Ramos (cell line): ENCODE results near the gene ARHGEF1.

Experiments
- in situ Hi-C: fragments of 300-500 bp; cut with MboI; formaldehyde crosslinking; loops from one replicate; pipeline ENCODE4 v1.14.3; 2022; ENCODE audit warnings: low sequenced_read_pairs; ENCODE audit not compliant: unreplicated experiment

ARHGEF1 gene

DNA sequence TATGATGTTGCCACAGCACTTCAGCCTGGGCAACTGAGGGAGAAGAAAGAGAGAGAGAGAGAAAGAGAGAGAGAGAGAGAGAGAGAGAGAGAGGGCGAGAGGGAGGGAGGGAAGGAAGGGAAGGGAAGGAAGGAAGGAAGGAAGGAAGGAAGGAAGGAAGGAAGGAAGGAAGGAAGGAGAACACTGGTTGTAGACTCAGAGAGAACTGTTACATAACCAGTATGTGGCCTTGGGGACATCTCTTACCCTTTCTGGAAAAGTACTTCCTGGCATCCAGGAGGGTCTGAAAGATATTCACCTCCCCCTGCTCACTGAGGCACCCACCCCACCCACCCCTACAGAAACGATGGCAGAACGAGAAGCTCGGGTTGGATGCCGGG lies 2.7 kb upstream of the ARHGEF1 start:
- in situ Hi-C loops = no loop called here

DNA sequence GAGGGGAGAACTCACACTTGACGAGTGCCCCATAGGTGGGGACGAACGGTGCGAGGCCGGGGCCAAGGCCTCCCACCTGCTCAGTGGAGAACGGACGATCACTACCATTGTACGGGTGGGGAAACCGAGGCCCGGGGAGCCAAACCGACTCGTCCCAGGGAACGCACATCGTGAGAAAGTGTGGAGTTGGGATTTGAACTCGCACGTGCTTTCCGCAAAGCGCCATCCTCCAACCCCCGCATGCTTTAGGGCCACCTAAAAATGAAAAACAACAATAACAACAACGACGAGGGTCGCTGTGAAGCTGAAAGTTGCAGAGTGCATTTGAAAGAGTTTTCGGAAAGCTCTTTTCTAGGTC lies 458 bp downstream of the ARHGEF1 start:
- in situ Hi-C loops = no loop called here

DNA sequence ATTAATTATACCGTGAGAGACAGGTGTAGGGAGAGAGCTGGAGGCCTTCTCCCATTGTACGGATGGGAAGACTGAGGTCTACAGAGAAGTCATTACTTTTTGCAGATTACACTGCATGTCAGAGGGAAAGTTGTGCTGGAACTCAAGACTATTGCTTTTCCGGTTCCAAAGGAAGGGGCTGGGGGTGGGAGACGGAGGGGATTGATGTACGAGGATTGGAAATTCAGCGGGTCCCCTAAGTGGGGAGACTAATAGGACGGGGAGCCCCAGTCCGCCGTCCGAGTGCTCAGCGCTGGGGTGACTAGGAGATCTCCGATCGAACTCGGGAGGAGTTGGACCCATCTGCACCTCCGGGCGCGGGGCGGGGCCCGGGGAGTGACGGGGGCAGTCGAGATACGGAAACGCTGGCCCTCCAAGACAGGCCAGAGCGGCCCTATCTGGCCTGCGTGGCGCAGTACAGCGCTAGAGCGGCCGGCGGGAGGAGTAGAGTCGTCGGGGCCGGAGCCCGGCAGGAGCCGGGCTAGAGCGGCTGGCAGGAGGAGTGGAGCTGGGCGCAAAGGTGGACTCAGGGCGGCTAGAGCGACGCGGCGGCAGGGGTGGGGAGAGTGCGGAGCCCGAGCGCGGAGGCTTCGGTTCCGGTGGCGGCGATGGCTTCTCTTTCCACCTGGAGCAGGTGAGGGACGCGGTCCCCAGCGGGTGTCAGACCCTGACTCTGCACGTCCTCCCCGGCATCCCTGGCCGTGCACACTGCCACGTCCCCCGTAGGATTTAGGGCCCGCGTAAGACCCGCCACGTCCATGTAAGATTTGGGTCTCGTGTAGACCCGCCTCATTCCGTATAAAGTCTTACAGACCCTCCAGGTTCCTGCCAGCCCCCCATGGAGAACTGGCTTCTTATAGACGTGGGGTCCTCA lies 1.1 kb downstream of the ARHGEF1 start:
- in situ Hi-C loops = no loop called here

DNA sequence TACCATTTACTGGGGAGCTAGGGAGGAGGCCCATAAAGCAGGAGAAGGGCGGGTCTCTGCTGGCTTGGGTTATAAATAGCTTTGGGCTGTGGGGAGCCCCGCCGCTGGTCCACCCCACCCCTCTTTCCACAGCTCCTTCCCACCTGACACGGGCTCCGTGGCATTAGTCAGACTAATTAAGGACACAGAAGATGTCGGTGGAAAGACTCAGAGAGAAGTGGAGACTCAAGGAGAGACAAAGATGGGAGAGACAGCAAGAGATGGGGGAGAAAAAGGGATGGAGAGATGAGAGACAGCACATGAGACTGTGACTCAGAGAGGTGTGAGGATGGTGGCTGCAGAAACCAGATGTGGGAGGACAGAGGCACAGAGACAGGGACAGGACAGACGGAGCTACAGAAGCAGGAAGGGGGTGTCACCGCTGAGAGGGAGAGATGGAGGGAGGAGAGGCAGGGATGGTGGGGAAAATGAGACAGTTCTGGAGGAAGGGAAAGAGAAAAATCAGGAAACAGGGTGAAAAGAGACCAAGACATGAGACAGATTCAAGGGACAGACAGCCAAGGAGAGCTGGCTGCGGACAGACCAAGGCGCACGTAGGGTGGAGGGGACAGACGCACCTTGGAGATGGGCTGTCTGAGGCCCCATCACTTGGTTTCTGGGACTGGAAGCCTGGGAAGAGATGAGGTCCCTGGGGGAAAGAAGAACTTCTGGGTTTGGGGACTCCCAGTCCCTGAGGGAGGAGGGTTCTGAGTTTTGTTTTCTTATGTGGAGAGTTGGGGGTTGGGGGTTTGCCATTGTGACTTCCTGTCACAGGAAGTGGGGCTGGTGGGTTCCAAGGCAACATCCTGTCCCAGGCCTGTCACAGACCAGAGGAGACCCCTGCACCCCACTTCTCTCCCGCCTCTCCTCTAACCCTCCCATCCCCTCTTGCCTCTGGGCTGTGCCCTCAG lies 4.1 kb downstream of the ARHGEF1 start:
- in situ Hi-C loops = no loop called here

DNA sequence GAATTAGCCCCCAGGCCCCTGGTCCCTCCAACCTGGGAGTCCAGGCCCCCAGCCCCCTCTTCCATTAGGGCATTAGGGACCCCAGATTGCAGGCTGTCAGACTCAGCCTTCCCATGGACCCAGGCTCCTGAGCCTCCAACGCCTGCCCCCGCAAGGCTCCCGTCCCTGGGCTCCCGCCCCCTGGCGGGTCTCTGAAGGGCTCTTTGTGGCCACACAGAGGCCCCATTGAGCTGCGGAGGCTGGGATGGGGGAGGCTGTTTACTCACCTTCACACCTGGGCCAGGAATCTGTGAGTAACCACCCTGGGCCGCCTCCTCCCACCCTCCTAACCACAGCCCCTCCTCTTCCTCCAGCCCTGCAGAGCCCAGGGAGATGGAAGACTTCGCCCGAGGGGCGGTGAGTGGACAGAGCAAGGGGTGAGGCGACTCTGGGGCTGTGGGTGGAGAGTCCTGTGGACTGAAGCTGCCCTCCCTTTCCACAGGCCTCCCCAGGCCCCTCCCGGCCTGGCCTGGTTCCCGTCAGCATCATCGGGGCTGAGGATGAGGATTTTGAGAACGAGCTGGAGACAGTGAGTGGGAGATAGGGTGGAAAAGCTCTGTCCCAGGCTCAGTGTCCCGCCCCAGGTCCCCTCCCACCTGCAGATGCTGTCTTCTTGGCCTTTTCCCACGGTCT lies 4.9 kb downstream of the ARHGEF1 start:
- in situ Hi-C loops = no loop called here

DNA sequence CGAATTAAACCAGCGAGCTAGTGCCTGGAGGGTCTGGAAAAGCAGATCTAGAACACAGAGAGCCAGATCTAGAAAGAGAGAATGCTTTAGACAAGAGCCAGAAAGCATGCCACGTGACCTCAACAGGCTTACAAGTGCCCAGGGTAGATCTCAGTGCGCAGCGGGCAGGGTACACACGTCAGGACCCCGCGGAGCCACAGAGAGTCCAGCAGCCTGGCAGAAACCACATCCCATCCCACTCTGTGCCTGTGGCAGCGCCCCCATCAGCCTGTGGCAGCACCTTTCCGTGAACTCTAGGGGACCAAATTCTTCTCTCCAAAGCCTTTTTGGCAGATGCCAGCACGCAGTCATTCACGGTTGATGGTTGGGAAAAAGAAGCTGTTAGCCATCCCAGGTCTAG lies 5.9 kb downstream of the ARHGEF1 start:
- in situ Hi-C loops = no loop called here

DNA sequence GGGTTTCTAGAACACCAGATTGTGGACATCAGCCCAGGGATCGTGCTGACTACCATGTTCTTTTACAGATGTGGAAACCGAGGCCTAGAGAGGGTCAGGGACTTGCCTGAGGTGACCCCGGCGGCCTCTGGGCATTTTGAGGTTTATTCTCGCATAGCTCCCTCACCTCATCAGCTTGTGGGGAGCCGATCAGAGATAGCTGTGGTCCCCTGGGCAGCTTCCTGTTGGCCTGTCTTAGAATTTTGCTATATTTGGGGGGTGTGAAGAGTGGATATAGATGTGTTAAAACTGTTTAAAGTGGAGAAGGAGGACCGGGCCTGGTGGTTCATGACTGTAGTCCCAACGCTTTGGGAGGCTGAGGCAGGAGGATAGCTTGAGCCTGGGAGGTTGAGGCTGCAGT lies 6.9 kb downstream of the ARHGEF1 start:
- in situ Hi-C loops = no loop called here

DNA sequence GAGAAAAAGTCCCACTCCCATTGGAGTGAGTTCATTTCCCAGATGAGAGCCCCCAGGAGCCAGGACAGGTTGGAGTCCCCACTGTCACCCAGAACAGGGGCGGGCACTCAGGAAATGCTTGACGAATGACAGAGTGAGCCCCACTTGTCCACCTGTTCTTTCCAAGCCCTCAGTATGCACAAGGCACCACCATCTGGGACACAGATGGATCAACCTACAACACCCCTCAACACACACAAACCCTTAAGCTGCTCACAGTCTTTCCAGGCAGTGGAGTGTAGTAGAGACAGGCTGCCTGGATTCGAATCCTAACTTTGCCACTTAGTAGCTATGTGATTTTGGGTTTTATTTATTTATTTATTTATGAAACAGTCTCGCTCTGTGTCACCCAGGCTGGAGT lies 8.0 kb downstream of the ARHGEF1 start:
- in situ Hi-C loops = no loop called here

DNA sequence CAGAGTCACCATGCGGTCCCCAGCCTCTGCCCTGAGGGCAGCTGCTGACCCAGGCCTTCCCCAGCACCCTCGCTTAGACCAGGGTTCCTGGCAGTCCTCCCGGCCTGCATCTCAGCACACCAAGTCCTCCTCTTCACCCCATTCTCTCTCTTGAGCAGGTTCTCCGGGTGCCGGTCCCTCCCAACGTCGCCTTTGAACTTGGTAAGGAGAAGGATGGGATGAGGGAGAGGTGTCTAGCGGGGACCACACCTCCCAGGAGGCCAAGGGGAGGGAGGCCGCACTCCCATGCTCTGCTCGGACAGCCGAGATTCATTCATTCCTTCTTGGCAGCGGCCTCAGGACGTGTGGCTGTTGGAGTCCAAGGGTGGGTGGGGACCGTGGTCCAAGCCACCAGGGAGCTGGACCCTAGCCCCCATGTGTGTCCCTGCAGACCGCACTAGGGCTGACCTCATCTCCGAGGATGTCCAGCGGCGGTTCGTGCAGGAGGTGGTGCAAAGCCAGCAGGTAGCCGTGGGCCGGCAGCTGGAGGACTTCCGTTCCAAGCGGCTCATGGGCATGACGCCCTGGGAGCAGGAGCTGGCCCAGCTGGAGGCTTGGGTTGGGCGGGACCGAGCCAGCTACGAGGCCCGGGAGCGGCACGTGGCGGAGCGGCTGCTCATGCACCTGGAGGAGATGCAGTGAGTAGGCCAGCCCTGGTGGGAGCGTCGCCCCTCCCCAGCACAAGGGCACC lies 9.4 kb downstream of the ARHGEF1 start:
- in situ Hi-C loops = no loop called here

DNA sequence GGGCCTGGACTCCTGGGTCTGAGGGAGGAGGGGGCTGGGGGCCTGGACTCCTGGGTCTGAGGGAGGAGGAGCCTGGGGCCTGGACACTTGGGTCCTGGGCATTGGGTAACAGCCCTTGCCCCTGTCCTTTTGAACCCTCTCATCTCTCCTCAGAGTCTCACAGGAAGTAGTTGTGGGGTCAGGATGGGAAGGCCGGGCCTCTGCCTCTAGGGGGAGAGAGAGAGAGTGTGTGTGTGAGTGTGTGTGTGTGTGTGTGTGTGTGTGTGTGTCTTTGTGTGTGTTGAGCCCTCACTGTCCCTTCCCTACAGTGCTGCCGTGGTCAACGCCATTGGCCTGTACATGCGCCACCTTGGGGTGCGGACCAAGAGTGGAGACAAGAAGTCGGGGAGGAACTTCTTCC lies 10.9 kb downstream of the ARHGEF1 start:
- in situ Hi-C loops = no loop called here

DNA sequence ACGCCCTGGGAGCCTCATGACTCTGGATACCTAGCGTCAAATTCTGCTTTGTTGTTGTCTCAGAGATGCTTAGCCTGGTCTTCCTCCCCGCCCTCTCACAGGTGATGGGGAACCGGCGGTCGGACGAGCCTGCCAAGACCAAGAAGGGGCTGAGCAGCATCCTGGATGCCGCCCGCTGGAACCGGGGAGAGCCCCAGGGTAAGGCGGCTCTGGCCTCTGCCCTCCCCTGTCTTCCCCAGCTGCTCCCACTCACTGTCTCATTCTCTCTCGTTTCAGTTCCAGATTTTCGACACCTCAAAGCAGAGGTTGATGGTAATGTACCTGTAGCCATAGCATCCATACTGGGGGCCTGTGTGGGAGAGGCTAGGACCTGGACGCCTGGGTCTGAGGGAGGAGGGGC lies 11.4 kb downstream of the ARHGEF1 start:
- in situ Hi-C loops = no loop called here

DNA sequence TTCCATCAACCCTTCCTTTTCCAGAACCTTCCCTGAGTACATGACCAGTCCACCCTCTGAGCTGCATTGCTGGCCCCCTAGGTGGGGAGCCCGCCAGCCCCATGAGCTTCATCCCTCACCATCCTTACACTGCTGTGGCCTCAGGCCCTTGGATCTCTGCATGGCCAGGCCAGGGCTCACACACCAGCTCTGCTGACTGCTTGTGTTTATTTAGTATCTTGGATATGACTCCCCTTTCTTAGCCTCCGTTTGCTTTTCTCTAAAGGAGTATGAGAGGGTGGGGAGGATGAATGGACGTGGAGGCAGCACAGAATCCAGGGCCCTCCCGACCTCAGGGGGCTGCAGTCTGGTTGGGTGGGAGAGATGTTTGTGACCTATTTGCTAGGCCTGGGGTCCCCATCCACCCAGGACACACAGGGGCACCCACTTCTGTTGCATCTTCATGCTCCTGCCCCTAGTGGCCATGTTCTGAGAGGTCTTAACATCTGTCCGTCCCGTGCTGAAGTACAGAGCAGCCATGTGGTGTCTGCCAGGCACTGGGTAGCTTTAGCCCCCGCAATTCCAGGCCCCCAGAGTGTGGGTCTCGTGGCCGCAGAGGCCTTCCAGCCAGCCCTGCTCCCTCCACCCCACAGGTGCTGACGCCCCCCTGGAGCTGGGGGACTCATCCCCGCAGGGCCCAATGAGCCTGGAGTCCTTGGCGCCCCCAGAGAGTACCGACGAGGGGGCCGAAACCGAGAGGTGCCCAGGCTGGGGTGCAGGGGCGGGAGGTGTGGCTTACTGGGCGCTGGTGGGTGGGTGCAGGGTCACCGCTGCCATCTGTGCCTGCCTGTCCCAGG lies 13.0 kb downstream of the ARHGEF1 start:
- in situ Hi-C loops = no loop called here

DNA sequence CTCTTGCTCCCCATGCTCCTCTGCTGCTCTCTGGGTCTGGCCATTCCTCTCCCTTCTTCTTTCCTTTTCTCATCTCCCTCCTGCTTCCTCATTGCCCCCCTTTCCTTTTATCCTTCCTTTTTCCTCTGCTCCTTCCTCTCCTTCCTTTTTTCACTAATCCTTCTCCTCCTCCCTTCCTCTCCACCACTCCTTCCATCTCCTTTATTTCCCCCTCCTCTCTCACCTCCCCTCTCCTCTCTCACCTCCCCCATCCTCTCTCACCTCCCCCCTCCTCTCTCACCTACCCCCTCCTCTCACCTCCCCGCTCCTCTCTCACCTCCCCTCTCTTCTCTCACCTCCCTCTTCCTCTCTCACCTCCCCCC lies 13.6 kb downstream of the ARHGEF1 start:
- in situ Hi-C loops = no loop called here

DNA sequence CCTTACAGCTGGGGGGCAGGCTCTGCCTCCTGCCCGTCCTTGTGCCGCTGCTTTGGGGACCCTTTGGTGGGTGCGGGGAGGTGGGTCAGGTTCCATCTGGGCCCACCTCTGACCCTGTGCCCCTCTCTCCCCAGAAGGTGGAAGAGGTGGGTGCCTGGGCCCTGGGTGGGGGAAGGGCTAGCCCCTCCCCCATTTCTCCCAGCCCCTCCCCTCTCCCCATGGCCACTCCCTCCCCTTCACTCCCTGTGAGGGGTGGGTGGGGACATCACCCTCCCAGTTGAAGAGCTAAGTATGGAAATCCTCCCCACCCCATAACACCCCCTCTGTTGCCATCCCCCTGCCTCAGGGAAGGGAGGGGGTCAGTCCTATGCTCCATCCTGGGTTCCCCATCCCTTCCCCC lies 14.2 kb downstream of the ARHGEF1 start:
- in situ Hi-C loops = no loop called here

DNA sequence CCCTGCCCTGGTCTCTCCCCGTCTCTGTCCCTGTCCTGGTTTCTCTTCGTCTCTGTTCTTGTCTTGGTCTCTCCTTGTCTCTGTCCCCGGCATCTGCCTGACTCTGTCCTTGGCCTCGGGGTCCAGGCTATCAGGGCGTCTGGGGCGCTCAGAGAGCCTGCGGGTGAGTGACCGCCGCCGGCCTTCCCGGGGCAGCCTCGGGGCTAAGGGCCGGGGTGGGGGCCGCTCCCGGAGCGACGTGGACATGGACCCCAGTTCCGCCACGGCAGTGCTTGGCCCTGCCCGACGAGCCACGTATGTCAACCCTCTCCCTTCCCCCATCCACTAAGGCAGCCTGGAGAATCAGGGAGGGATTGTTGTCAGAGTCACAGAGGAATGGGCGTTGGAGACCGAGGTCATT lies 14.8 kb downstream of the ARHGEF1 start:
- in situ Hi-C loops = no loop called here

DNA sequence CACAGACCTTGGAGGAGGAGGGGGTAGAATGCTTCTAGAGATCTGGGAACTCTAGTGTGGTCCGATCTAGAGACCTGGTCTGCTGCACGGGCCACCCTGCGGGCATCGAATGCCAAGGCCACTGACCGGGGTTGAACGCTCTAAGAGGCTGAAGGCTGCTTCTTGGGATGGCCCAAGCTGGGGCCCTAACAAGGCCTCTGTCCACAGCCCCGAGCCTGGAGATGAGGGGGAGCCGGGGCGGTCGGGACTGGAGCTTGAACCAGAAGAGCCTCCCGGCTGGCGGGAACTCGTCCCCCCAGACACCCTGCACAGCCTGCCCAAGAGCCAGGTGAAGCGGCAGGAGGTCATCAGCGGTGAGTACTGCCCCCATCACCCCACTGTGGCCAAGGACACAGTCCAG lies 15.3 kb downstream of the ARHGEF1 start:
- in situ Hi-C loops = no loop called here

DNA sequence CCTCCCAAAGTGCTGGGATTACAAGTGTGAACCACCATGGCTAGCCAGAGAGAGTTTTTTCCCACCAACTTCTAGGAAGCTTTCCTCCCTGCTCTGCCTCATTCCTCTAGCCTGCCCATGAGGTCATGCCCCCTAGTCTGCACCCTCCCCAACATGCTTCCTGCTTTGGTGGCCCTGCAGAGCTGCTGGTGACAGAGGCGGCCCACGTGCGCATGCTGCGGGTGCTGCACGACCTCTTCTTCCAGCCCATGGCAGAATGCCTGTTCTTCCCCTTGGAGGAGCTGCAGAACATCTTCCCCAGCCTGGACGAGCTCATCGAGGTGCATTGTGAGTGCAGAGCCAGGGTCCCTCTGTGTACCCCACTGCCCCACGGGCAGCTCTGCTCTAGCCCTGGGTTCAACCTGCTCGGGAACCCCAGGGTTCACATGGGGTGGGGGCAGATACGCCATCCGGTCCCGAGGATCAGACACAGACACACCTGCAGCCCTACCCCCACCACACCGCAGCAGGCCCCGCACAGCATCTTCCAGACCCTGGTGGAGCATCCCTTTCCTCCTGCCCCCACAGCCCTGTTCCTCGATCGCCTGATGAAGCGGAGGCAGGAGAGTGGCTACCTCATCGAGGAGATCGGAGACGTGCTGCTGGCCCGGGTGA lies 18.9 kb downstream of the ARHGEF1 start:
- in situ Hi-C loops = no loop called here

DNA sequence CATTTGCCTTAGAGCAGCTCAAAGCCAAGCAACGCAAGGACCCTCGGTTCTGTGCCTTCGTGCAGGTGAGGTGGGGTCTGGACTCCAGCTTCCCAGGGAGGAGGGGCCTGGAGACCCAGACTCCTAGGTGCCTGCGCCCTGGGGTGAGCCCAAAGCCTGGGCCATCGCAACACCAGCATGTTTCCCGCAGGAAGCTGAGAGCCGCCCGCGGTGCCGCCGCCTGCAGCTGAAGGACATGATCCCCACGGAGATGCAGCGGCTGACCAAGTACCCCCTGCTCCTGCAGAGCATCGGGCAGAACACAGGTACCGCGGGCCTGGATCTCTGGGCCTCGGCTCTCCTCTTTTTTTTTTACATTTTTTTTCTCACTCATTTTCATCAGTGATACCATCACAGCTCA lies 19.6 kb downstream of the ARHGEF1 start:
- in situ Hi-C loops = no loop called here
